ENCODE measurements around the gene TMEM62. TPM values are rescaled to one million over a fixed set of nuclear protein-coding genes. Genes with fewer than 3 reads are reported as not detected.

TMEM62 gene
- polyA plus RNA-seq, 1 donor from 2014 or later, result 8.7 TPM

DNA sequence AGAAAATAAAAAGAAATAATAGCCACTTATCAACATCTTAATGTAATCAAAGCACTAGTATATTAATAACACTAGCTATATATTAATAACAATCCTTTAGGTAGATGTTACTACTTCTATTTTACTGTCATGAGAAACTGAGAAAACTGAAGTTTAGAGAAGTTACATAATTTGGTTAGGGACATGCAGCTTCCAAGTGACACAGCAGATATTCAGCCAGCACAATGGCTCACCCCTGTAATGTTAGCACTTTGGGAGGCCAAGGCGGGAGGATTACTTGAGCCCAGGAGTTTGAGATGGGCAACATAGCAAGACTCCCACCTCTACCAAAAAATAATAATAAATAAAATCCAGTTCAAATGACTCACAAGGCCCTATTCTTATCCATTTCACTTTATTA, 25.6 kb upstream of the TMEM62 start:
- Histone ChIP-seq H3K9ac (ENCODE audit: low read length) (no peak overlapping the region), H4K20me1 (ENCODE audit: insufficient read depth) (no peaks in the 10 kb centered on the region), H3K9me2 (ENCODE audit: insufficient read depth, low read length) (no peaks in the 10 kb centered on the region), H3K79me2 (replicated peaks; ENCODE audit: insufficient read depth, low read length) (peaks cover 27% of the 10 kb centered on the region), H3K27me3 (ENCODE audit: insufficient read depth, low read depth, low read length) (no peaks in the 10 kb centered on the region), H3K4me2 (ENCODE audit: low read length) (no peak overlapping the region), H3F3A (ENCODE audit: insufficient read depth, low read length, poor library complexity, severe bottlenecking) (peaks cover 5% of the 10 kb centered on the region), H2AFZ (ENCODE audit: low read depth, low read length) (no peak overlapping the region), H3K4me3 (ENCODE audit: low read length) (no peak overlapping the region), H3K27ac (ENCODE audit: low read length) (no peak overlapping the region), H3K9me3 (ENCODE audit: low read length) (no peaks in the 10 kb centered on the region), H3K36me3 (ENCODE audit: insufficient read depth, low read length) (peaks cover 6% of the 10 kb centered on the region)
- no peak for TF ChIP-seq POLR2AphosphoS5 (IDR thresholded peaks at IDR 0.05)
- TF ChIP-seq TAF1 (IDR thresholded peaks at IDR 0.05; ENCODE audit: low read depth), result no peak
- TF ChIP-seq, protein P1, sequence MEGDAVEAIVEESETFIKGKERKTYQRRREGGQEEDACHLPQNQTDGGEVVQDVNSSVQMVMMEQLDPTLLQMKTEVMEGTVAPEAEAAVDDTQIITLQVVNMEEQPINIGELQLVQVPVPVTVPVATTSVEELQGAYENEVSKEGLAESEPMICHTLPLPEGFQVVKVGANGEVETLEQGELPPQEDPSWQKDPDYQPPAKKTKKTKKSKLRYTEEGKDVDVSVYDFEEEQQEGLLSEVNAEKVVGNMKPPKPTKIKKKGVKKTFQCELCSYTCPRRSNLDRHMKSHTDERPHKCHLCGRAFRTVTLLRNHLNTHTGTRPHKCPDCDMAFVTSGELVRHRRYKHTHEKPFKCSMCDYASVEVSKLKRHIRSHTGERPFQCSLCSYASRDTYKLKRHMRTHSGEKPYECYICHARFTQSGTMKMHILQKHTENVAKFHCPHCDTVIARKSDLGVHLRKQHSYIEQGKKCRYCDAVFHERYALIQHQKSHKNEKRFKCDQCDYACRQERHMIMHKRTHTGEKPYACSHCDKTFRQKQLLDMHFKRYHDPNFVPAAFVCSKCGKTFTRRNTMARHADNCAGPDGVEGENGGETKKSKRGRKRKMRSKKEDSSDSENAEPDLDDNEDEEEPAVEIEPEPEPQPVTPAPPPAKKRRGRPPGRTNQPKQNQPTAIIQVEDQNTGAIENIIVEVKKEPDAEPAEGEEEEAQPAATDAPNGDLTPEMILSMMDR (IDR thresholded peaks at IDR 0.05; ENCODE audit: poor library complexity, severe bottlenecking), result no peak
- TF ChIP-seq, protein P2, sequence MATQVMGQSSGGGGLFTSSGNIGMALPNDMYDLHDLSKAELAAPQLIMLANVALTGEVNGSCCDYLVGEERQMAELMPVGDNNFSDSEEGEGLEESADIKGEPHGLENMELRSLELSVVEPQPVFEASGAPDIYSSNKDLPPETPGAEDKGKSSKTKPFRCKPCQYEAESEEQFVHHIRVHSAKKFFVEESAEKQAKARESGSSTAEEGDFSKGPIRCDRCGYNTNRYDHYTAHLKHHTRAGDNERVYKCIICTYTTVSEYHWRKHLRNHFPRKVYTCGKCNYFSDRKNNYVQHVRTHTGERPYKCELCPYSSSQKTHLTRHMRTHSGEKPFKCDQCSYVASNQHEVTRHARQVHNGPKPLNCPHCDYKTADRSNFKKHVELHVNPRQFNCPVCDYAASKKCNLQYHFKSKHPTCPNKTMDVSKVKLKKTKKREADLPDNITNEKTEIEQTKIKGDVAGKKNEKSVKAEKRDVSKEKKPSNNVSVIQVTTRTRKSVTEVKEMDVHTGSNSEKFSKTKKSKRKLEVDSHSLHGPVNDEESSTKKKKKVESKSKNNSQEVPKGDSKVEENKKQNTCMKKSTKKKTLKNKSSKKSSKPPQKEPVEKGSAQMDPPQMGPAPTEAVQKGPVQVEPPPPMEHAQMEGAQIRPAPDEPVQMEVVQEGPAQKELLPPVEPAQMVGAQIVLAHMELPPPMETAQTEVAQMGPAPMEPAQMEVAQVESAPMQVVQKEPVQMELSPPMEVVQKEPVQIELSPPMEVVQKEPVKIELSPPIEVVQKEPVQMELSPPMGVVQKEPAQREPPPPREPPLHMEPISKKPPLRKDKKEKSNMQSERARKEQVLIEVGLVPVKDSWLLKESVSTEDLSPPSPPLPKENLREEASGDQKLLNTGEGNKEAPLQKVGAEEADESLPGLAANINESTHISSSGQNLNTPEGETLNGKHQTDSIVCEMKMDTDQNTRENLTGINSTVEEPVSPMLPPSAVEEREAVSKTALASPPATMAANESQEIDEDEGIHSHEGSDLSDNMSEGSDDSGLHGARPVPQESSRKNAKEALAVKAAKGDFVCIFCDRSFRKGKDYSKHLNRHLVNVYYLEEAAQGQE (IDR thresholded peaks at IDR 0.05; ENCODE audit: borderline replicate concordance), result no peak
- TF ChIP-seq EP300 (conservative IDR thresholded peaks at IDR 0.05; ENCODE audit: poor library complexity, severe bottlenecking), result no peak
- TF ChIP-seq SMC3 (conservative IDR thresholded peaks at IDR 0.05; ENCODE audit: poor library complexity), result no peak
- no peak for TF ChIP-seq RAD21 (conservative IDR thresholded peaks at IDR 0.05)
- no peak for TF ChIP-seq MXI1 (conservative IDR thresholded peaks at IDR 0.05; ENCODE audit: poor library complexity, severe bottlenecking)
- TF ChIP-seq EZH2 (IDR thresholded peaks at IDR 0.05; ENCODE audit: borderline replicate concordance, insufficient read depth, low read length, poor library complexity, severe bottlenecking), result no peak

DNA sequence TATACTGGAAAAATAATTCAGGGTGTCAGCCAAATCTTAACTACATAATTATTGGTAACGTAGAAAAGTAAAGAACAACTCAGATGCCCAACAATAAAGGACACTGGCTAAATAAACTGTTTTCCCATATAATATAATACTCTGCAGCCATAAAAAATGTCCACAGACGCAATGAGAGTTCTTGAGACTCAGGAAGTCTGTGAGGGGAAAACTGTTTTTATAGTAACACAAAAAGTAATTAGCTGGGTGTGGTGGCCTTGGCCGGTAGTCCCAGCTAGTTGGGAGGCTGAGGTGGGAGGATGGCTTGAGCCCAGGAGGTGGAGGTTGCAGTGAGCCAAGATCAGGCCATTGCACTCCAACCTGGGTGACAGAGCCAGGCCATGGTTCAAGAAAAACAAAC, 22.0 kb upstream of the TMEM62 start:
- H3K4me3 ChIP-seq (ENCODE audit: low read length), result no peak overlapping the region
- no peak overlapping the region for H2AFZ ChIP-seq (ENCODE audit: low read depth, low read length)
- no peak overlapping the region for H3K27ac ChIP-seq (ENCODE audit: low read length)
- H3K4me2 ChIP-seq (ENCODE audit: low read length), result no peak overlapping the region
- TF ChIP-seq RAD21 (conservative IDR thresholded peaks at IDR 0.05), result no peak
- TF ChIP-seq POLR2AphosphoS5 (IDR thresholded peaks at IDR 0.05), result no peak
- TF ChIP-seq, protein P1 (IDR thresholded peaks at IDR 0.05; ENCODE audit: poor library complexity, severe bottlenecking), result no peak
- TF ChIP-seq, protein P2 (IDR thresholded peaks at IDR 0.05; ENCODE audit: borderline replicate concordance), result no peak
- H3K36me3 ChIP-seq (ENCODE audit: insufficient read depth, low read length), result no peaks in the 10 kb centered on the region
- no peaks in the 10 kb centered on the region for H4K20me1 ChIP-seq (ENCODE audit: insufficient read depth)
- no peaks in the 10 kb centered on the region for H3K9me3 ChIP-seq (ENCODE audit: low read length)
- no peaks in the 10 kb centered on the region for H3K79me2 ChIP-seq (replicated peaks; ENCODE audit: insufficient read depth, low read length)
- no peak overlapping the region for H3K9ac ChIP-seq (ENCODE audit: low read length)
- no peaks in the 10 kb centered on the region for H3K27me3 ChIP-seq (ENCODE audit: insufficient read depth, low read depth, low read length)
- H3K9me2 ChIP-seq (ENCODE audit: insufficient read depth, low read length), result no peaks in the 10 kb centered on the region
- peaks cover 3% of the 10 kb centered on the region for H3F3A ChIP-seq (ENCODE audit: insufficient read depth, low read length, poor library complexity, severe bottlenecking)
